Brain pericyte (primary cell): Measurements from ENCODE around the gene MRPS10.
"Not testable (repeated sequence)": the region's sequence is repeated elsewhere in the genome, so short reads cannot be mapped to it uniquely, and the experiment has no call there.

Experiments
- DNase-seq: peaks from one replicate; pipeline ENCODE4 v3.0.0-alpha.2; 2012; ENCODE audit warnings: low read depth, low spot score

Gene MRPS10

DNA sequence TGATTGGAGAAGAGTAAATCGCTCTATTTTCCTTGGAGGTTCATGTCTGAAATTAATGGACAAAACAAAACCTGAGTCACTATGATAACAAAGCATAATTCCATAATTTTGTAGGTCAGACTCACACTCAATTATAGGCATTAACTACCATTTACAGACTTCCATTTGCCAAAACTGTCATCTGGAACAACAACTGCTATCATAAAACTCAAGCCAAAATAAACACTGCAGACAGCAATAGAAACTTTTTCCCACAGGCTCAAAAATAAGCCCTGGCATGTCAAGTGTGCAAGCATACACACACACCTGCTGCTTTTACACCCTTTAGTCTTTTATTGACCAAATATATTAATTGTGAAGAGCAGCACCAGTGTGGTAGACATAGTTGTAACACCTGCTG lies 7.1 kb downstream of the MRPS10 start:
- DNase-seq, result no peak

DNA sequence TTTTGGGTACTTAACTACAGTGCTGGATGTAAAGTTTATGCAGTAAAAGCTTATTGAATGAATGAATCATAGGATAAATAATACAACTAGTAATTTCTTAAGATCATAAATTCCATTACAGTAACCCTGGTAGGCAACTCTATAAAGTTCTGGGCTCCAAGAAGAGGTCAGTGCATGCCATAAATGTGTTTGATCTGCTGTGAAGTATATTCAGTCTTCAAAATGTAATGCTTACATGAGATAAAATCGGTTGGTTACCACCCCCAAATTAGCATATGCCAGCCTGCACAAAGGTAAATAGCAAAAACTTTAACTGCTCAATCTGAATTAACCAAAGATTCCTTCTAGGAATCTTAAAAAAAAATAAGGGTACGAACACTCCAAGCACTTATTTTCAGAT lies 10.1 kb downstream of the MRPS10 start:
- DNase-seq, result not testable (repeated sequence)

DNA sequence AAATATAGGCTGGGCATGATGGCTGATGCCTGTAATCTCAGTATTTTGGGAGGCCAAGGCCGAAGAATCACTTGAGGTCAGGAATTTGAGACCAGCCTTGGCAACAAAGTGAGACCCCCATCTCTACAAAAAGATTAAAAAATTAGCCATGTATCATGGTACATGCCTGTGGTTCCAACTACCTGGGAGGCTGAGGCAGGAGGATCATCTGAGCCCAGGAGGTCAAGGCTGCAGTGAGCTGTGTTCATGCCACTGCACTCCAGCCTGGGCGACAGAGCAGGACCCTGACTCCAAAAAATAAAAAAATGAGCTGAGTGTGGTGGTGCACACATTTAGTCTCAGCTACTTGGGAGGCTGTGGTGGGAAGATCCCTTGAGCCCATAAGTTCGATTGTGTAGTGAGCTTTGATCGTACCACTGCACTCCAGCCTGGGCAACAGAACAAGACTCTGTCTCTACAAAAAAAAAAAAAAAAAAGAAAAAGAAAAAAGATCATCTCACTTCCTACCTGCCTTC lies 12.8 kb downstream of the MRPS10 start:
- no peak for DNase-seq

DNA sequence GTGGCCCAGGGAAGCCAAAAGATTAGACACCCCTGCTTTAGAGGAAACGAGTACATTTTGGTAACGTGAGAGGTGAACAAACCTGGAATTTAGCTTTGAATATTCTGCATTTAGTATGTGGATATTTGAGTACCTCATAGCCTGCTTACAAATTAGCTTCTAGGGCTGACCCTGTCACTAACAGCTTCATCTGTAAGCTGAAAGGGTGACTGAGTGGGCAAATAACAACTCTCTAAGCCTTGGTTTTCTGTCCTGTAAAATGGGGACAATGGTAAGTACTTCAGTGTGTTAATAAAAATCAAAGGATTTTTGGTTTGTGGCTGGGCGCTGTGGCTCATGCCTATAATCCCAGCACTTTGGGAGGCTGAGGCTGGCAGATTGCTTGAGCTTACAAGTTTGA lies 14.5 kb downstream of the MRPS10 start:
- DNase-seq, result no peak

DNA sequence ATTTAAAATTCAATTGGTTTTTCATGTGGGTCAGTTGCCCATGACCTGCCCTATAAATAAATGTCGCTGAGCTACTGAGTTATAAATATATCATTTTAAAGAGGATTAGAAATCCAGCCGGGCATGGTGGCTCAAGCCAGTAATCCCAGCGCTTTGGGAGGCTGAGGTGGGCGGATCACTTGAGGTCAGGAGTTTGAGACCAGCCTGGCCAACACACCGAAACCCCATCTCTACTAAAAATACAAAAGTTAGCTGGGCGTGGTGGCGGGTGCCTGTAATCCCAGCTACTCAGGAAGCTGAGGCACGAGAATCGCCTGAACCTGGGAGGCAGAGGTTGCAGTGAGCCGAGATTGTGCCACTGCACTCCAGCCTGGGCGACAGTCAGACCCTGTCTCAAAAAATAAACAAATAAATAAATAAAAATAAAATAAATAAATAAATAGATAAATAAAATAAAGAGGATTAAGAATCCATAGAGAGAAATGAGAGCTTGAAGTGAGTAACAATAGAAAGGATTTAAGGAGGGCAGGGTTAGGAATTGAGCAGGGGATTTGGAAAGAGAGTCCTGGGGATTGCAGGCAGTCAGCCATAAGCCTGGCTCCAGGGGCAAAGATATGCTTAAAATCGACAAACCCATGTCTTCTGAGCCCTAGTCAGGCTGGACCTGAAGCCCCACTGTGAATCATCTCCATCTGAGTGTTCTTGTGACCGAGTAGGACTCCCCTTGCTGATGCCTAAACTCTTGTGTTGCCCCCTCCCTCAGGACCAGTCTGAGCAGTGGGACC lies 15.3 kb downstream of the MRPS10 start:
- not testable (repeated sequence) for DNase-seq

DNA sequence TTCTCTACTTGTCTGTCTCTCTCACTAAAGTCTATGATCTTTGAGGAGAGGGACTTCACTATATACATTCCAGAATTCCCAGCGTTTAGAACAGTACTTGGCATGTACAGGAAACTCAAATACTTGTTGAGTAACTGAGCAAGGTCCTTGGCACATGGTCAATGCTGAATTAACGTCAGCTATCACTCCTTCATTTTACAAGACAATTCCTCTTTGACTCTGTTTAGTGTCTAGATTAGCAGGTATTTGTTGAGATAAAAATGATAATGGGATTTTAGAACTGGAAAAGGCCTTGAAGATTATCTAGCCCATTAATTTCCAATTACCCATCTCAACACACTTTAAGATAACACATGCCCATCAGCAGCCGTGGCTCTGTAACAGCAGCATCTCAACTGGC lies 16.3 kb downstream of the MRPS10 start:
- DNase-seq, result no peak

DNA sequence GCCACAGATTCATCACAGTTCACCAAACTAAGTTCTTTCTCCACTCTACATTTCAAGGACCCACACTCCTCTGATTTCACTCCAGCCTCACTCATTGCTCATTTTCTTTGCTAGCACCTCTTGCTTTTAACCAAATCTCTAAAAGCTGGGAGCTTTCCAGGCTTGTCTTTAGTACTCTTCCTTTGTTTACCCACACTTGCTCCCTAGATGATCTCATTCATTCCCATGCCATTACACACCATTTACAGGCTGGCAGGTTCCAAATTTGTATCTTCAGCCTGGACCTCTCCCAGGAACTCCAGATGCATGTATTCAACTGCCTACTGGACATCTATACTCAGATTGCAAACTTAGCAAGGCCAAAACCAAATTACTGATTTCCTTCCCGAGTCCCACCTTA lies 17.6 kb downstream of the MRPS10 start:
- DNase-seq, result peak; percentile 50

DNA sequence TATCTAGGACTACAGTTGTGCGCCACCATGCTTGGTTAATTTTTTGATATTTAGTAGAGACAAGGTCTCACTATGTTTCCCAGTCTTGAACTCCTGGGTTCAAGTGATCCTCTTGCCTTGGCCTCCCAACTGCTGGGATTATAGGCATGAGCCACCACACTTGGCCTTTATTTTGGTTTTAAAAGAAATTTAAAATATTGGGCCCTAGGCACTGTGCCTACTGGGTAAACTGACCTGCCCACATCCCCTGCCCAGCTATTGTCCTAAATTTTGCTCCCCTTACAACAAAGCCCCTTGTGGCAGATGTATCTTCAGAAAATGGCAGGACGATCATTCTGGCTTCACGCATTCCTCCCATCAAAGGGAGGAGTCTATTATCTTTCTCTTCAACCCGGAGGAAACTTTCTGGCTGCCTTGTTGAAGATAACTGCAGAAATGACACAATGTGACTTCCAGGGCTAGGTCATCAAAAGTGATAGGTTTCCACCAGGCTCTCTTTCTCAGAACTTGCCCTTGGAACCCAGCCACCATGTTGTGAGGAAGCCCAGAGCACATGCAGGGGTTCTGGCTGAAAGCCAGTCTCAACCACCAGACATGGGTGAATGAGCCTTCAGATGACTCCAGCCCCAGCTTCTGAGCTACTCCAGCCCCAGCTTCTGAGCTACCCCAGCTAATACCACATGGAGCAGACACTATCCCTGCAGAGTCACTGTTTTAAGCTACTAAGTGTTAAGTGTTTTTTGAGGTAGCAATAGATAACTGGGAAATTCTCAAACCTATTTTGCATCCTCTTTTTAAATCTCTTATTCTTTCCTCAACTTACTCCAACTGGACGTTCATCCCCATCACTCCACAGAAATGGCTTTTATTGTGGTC lies 18.3 kb downstream of the MRPS10 start:
- DNase-seq, result no peak

DNA sequence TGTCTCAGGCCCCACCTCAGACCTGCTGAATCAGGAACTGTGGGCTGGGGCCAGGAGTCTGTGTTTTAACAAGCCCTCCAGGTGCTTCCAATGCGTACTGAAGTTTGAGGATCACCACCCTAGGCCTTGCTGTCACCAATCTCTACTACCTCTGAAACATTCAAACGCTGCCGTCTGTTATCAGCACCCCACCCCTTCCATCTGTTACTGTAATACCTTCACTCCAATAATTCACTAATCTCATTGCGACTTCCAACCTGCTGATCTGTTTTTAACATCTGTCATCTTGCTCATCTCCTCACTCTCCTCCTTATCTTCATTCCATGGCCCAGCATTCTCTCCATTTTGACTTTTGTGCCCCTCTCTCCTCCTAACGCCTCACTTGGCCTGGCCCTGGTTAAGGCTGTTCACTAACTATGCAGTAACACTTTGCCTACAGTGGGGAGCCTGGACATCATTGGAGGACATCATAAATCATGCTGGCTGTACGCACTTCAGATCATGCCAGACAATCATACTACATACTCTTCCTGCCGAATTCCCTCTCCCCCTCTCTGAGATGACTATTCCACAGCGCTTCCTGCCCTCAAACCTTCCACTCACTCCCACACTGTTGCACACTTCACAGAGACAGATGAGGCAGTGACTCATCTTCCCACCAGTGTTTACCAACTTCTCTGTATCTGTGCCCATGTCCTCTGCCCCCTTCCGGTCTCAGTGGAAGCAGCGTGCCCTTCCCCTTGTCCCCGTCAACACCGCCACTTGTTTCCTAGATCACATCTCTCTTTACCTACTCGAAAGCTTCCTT lies 19.9 kb downstream of the MRPS10 start:
- DNase-seq, result no peak

DNA sequence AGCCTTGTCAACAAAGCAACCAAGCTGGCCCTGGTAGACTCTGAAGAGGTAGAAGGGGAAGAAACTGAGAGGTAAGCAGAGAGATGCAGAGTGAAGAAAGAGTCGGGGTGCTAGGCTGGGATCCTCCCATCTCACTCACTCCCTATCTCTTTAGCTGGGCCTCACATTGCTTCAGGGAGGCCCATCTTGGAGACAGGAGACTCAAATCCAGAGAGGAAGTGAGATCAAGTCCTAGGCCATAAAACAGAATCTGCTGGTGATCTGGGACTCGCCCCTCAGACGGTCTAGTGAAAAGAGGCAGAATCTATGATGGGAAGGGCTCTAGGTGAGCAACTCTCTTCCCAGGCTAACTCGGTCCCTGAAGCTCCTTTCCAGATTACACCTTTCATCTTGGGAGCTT lies 22.2 kb downstream of the MRPS10 start:
- DNase-seq, result no peak

DNA sequence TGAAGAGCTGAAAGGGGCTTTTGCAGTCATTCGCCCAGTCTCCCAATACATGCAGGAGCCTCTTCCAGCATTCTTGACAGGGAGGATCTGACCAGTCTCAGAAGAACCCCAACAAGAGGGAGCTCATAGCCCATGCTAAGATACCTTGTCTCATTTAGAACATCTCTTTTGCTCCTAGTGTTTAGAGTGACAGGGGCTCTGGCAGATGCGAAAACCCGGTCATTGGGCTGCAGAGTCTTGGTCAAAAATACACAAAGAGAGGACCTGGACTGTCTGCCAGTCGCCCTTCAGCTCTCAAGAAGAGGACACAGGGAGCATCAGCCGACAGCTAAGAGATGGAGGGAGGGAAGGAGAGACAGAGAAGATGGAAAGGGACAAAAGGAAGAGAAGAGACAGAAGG lies 23.6 kb downstream of the MRPS10 start:
- DNase-seq, result no peak

DNA sequence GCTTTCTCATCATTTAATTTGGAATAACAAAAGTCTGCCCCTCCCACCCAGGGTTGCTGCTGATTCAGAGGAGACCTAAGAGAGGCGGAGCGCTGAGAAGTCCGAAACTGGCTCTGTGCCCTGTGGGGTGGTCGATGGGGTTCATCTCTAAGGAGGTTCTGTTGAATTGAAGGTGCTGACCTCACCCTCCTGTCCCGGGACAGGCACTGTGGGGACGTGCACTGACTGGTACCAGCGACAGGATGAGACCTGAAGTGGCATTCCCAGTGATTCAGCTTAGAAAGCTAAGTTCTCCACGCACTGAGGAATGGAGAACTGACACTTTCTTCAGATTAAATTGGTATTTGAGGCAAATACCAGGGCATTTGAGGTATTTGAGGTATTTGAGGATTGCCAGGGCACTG lies 24.2 kb downstream of the MRPS10 start:
- DNase-seq, result no peak

DNA sequence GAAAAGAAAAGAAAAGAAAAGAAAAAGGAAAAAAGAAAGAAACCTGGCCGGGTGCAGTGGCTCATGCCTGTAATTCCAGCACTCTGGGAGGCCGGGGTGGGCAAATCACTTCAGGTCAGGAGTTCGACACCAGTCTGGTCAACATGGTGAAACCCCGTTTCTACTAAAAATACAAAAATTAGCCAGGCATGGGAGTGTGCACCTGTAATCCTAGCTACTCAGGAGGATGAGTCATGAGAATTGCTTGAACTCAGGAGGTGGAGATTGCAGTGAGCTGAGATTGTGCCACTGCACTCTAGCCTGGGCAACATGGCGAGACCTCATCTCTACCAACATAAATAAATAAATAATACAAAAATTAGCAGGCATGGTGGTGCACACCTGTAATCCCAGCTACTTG lies 25.3 kb downstream of the MRPS10 start:
- DNase-seq, result not testable (repeated sequence)

DNA sequence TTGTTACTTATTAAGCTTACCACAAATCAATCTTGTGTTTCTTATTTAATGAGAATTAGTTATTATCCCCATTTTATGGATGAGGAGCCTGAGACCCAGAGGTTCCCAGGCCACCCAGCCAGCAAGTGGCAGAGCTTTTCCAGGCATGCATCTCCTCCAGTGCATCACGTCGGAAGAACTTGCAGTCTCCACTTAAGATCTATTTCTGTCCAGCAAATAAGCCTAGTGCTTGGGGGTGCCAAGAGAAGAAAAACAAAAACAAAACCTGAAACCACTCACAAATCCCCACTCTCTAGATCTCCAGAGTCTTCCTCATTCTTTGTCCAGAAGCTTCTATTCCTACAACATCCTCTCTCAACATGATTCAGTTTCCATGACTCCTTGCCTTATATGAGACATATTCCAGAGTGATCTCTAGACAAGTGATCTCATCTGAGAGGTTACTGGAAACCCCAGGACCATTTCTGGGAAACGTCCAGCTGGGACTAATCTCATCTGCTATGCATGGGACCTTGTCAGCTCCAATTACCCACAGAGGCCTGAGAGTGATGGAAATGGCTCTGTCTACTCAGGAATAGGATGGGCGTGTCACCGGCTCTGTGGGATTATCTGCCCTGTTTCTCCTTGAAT lies 27.0 kb downstream of the MRPS10 start:
- no peak for DNase-seq

DNA sequence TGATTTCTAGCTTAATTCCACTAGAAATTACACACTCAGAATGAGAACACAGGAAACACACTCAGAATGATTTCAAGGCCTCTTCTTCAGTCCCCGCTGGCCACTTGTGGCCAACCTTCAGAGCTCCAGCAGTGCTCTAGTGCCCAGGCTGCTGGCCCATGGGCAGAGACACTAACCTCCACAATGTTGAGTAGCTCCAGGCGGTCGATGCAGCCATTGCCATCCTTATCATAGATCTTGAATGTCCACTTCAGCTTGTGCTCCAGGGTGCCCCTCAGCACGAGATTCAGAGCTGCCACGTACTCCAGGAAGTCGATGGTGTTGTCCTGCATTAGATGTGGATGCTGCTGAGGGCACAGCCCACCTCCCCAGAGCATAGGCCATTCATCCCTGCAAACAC lies 29.3 kb downstream of the MRPS10 start:
- DNase-seq, result no peak

DNA sequence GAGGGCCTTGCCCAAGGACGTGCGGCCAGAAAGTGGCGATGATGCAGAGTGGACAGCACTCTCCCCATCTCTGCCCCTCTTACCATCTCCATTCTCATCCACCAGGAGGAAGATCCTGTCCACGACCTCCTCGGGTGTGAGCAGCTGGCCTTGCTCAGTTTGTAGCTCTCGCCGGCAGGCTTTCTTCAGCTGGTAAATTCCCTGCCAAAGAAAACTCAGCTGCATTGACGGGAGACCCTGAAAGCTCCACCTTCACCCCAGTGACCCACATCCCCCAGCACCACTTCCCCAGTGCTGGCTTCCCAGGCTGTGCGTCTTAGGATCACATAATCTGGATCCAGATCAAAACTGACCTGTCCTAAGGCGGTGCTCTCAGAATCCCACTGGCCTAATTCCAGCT lies 32.1 kb downstream of the MRPS10 start:
- no peak for DNase-seq

DNA sequence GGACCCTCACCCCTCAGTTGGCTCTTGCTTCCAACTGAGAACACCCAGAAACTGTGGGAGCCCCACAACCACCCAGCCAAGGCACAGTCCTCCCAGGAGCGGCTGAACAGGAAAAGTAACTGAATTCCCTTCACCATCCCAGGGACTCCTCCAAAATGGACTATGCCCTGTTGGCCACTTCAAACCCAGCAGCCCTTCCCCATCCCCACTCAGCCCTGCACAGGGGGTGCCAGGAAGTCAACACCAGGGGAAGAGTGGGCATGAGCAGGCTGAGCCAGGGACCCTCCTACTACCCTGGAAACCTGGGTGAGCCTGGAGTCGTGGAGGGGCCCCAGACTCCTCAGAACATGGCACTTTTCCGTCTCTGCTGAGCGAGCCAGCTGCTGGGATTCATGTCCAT lies 33.2 kb downstream of the MRPS10 start:
- DNase-seq, result no peak

DNA sequence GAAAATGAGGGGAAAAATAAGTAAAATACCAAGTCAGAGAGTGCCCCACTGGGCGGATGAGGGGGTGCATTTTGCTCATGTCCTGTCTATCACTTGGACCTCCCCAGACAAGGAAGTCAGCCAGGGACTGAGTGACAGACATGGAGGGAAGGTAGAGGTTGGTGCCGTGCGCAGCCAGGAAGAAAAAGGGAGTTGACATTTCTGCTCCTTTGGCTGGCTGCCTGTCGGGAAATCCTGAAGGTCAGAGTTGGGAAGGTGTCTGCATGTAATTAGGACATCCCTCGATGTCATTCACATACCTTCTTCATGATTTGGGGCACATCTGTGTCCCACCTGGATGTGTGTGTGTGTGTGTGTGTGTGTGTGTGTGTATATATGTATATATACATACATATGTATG lies 35.6 kb downstream of the MRPS10 start:
- DNase-seq, result no peak

DNA sequence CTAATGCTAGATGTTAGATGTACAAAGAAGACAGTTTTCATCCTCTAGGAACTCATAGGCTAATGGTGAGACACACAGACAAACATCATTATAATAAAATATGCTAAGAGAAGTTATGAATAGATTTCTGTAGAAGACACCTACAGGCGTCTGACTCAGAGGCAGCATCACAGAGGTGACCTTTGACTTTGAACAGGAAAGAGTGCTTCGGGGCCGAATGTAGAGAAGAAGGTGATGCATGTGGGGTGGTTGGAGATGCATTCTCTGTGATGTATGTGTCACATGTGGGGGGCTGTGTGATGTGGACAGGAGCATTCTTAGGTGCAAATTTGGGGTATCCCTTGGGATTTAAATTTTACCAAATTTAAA lies 37.7 kb downstream of the MRPS10 start:
- DNase-seq, result no peak

DNA sequence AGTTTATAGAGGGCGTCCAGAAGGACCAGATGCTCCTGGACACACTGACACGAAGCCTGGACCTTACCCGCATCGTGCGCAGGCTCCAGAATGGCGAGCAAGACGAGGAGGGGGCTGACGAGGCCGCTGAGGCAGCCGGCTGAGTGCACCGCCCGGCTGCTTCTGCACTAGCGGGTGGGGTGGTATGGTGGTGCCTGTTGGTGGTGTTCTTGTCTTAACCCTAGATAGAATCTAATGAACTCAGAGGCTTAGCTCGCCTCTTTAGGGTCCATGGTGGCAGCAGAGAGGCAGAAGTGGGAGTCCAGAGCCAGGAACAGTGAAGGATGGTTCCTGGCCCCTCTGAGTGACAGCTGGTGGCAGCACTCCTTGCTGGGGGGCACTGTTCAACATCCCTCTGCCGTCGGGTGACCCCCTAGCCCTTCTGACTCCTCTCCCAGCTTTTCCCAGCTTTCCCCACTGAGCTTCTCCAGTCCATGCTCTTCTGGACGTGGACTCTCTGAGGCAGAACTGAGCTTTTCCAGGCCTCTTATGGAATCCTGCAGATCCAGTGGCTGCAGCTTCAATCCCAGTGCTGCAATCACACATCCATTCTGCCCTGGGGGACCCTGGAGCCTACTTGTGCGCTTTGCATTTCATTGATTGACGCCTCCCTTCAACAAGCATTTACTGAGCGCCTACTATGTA lies 38.3 kb downstream of the MRPS10 start:
- no peak for DNase-seq
